Measurements from ENCODE around the gene MDFIC2.
"Not testable (repeated sequence)": the region's sequence is repeated elsewhere in the genome, so short reads cannot be mapped to it uniquely, and the experiment has no call there.

The MDFIC2 gene

DNA sequence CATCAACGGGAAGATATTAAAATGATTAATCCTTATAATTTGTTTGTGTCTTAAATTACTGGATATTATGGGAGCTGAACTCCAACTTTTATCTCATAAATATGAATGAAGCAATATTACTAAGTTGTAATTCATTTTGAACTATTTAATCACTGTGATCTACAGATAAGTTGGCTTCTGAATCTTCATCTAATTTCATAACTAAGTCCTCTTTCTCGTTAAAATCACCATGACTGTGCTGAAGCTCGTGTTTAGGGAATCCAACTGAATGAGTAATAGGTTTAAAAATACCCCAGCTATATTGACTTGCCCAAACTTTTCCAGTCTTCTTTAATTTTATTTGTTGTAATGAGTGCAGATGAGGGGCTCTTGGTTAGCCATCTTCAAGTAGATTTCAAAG, 14.1 kb downstream of the MDFIC2 start:
- Histone ChIP-seq H3K4me3 (ENCODE audit: low read length, poor library complexity, severe bottlenecking) (no peak overlapping the region), H3K4me2 (ENCODE audit: low read depth, low read length, poor library complexity, severe bottlenecking) (no peak overlapping the region), H3K9me3 (ENCODE audit: insufficient read depth, low read depth, low read length) (no peaks in the 10 kb centered on the region), H2AFZ (ENCODE audit: low read length) (no peak overlapping the region), H3K79me2 (ENCODE audit: insufficient read depth, low read length) (no peaks in the 10 kb centered on the region), H3K9ac (ENCODE audit: low read depth, low read length, poor library complexity, severe bottlenecking) (no peak overlapping the region), H3K9me2 (replicated peaks; ENCODE audit: low read depth, low read length) (no peaks in the 10 kb centered on the region), H3K36me3 (ENCODE audit: insufficient read depth, low read length) (no peaks in the 10 kb centered on the region), H3K27me3 (ENCODE audit: insufficient read depth, low read length, poor library complexity, severe bottlenecking) (no peaks in the 10 kb centered on the region), H3F3A (ENCODE audit: low read depth) (no peaks in the 10 kb centered on the region), H4K20me1 (ENCODE audit: insufficient read depth, low read length, poor library complexity, severe bottlenecking) (no peaks in the 10 kb centered on the region), H3K4me1 (ENCODE audit: insufficient read depth, low read length, poor library complexity, severe bottlenecking) (no peaks in the 10 kb centered on the region)
- TF ChIP-seq EZH2phosphoT487 (IDR thresholded peaks at IDR 0.05; ENCODE audit: borderline replicate concordance), result no peak
- TF ChIP-seq, protein P1, sequence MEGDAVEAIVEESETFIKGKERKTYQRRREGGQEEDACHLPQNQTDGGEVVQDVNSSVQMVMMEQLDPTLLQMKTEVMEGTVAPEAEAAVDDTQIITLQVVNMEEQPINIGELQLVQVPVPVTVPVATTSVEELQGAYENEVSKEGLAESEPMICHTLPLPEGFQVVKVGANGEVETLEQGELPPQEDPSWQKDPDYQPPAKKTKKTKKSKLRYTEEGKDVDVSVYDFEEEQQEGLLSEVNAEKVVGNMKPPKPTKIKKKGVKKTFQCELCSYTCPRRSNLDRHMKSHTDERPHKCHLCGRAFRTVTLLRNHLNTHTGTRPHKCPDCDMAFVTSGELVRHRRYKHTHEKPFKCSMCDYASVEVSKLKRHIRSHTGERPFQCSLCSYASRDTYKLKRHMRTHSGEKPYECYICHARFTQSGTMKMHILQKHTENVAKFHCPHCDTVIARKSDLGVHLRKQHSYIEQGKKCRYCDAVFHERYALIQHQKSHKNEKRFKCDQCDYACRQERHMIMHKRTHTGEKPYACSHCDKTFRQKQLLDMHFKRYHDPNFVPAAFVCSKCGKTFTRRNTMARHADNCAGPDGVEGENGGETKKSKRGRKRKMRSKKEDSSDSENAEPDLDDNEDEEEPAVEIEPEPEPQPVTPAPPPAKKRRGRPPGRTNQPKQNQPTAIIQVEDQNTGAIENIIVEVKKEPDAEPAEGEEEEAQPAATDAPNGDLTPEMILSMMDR (conservative IDR thresholded peaks at IDR 0.05; ENCODE audit: low read length), result no peak

GRCh38 chr3:70291097-70291482, 21.3 kb downstream of the MDFIC2 start:
- H3K9me3 ChIP-seq (ENCODE audit: insufficient read depth, low read depth, low read length), result no peaks in the 10 kb centered on the region
- no peaks in the 10 kb centered on the region for H3K27me3 ChIP-seq (ENCODE audit: insufficient read depth, low read length, poor library complexity, severe bottlenecking)

DNA sequence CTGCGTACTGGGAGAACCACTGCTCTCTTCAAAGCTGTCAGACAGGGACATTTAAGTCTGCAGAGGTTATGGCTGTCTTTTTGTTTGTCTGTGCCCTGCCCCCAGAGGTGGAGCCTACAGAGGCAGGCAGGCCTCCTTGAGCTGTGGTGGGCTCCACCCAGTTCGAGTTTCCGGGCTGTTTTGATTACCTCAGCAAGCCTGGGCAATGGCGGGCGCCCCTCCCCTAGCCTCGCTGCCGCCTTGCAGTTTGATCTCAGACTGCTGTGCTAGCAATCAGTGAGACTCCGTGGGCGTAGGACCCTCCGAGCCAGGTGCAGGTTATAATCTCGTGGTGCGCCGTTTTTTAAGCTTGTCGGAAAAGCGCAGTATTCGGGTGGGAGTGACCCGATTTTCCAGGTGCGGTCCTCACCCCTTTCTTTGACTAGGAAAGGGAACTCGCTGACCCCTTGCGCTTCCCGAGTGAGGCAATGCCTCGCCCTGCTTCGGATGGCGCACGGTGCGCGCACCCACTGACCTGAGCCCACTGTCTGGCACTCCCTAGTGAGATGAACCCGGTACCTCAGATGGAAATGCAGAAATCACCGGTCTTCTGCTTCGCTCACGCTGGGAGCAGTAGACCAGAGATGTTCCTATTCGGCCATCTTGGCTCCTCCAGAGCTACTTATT, 21.9 kb downstream of the MDFIC2 start:
- not testable (repeated sequence) for H4K20me1 ChIP-seq (ENCODE audit: insufficient read depth, low read length, poor library complexity, severe bottlenecking); H3K36me3 ChIP-seq (ENCODE audit: insufficient read depth, low read length); H3K9ac ChIP-seq (ENCODE audit: low read depth, low read length, poor library complexity, severe bottlenecking); H3K4me3 ChIP-seq (ENCODE audit: low read length, poor library complexity, severe bottlenecking); H3F3A ChIP-seq (ENCODE audit: low read depth); H3K4me2 ChIP-seq (ENCODE audit: low read depth, low read length, poor library complexity, severe bottlenecking); H3K4me1 ChIP-seq (ENCODE audit: insufficient read depth, low read length, poor library complexity, severe bottlenecking); H3K9me2 ChIP-seq (replicated peaks; ENCODE audit: low read depth, low read length); H3K79me2 ChIP-seq (ENCODE audit: insufficient read depth, low read length); H3K9me3 ChIP-seq (ENCODE audit: insufficient read depth, low read depth, low read length); H2AFZ ChIP-seq (ENCODE audit: low read length); H3K27me3 ChIP-seq (ENCODE audit: insufficient read depth, low read length, poor library complexity, severe bottlenecking)

More at GRCh38 chr3:70291097-70291482, 21.3 kb downstream of the MDFIC2 start:
- Histone ChIP-seq H4K20me1 (ENCODE audit: insufficient read depth, low read length, poor library complexity, severe bottlenecking) (no peaks in the 10 kb centered on the region), H3K9me2 (replicated peaks; ENCODE audit: low read depth, low read length) (no peaks in the 10 kb centered on the region), H3F3A (ENCODE audit: low read depth) (no peaks in the 10 kb centered on the region), H3K4me3 (ENCODE audit: low read length, poor library complexity, severe bottlenecking) (no peak overlapping the region), H2AFZ (ENCODE audit: low read length) (no peak overlapping the region), H3K79me2 (ENCODE audit: insufficient read depth, low read length) (no peaks in the 10 kb centered on the region), H3K4me2 (ENCODE audit: low read depth, low read length, poor library complexity, severe bottlenecking) (no peak overlapping the region), H3K9ac (ENCODE audit: low read depth, low read length, poor library complexity, severe bottlenecking) (no peak overlapping the region), H3K36me3 (ENCODE audit: insufficient read depth, low read length) (no peaks in the 10 kb centered on the region), H3K4me1 (ENCODE audit: insufficient read depth, low read length, poor library complexity, severe bottlenecking) (no peaks in the 10 kb centered on the region)
- TF ChIP-seq, protein P1 (conservative IDR thresholded peaks at IDR 0.05; ENCODE audit: low read length), result no peak
- TF ChIP-seq EZH2phosphoT487 (IDR thresholded peaks at IDR 0.05; ENCODE audit: borderline replicate concordance), result no peak

DNA sequence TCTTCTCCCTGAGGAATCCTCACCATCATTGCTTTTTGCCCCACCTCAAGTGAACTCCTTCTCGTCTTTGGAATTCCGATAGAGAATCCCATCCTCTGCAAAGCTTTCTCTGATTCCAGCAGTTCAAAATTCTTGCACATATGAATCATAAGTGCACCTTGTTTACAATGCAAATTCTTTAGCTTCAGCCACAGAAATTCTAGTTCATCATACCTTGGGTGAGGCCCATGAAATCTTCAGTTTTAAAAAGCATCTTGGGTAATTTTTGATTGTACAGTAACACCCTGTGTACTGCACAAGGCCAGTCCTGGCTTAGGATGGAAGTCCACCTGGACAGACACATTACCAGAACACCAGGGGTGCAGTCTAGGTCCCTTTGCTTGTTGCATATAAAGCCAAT, 30.8 kb downstream of the MDFIC2 start:
- no peaks in the 10 kb centered on the region for H3K79me2 ChIP-seq (ENCODE audit: insufficient read depth, low read length)
- no peak overlapping the region for H2AFZ ChIP-seq (ENCODE audit: low read length)
- H3F3A ChIP-seq (ENCODE audit: low read depth), result no peaks in the 10 kb centered on the region
- no peaks in the 10 kb centered on the region for H3K9me3 ChIP-seq (ENCODE audit: insufficient read depth, low read depth, low read length)
- no peaks in the 10 kb centered on the region for H3K4me1 ChIP-seq (ENCODE audit: insufficient read depth, low read length, poor library complexity, severe bottlenecking)
- no peaks in the 10 kb centered on the region for H3K36me3 ChIP-seq (ENCODE audit: insufficient read depth, low read length)
- H3K9me2 ChIP-seq (replicated peaks; ENCODE audit: low read depth, low read length), result no peaks in the 10 kb centered on the region
- H3K27me3 ChIP-seq (ENCODE audit: insufficient read depth, low read length, poor library complexity, severe bottlenecking), result no peaks in the 10 kb centered on the region
- no peaks in the 10 kb centered on the region for H4K20me1 ChIP-seq (ENCODE audit: insufficient read depth, low read length, poor library complexity, severe bottlenecking)
- H3K9ac ChIP-seq (ENCODE audit: low read depth, low read length, poor library complexity, severe bottlenecking), result no peak overlapping the region
- H3K4me3 ChIP-seq (ENCODE audit: low read length, poor library complexity, severe bottlenecking), result no peak overlapping the region
- TF ChIP-seq EZH2phosphoT487 (IDR thresholded peaks at IDR 0.05; ENCODE audit: borderline replicate concordance), result no peak
- TF ChIP-seq, protein P1 (conservative IDR thresholded peaks at IDR 0.05; ENCODE audit: low read length), result no peak
- no peak overlapping the region for H3K4me2 ChIP-seq (ENCODE audit: low read depth, low read length, poor library complexity, severe bottlenecking)
